Pancreas (tissue), 10 donors: ENCODE data around the gene MIP. TPM values are rescaled to one million over a fixed set of nuclear protein-coding genes. Genes with fewer than 3 reads are reported as not detected.

Experiments used
- ATAC-seq, 4 donors: fragments of 200-7000 bp; cut with Tn5 transposase; one replicate each; pipeline versions ENCODE4 v1.8.0 to v1.9.1; 2020; ENCODE audit warnings: mild to moderate bottlenecking in 4 of 4, moderate library complexity in 4 of 4
- DNase-seq, 6 donors: peaks; one replicate each; pipeline ENCODE4 v3.0.0-alpha.2; 2020
- FAIRE-seq: peaks from 2 replicates; lab custom pipeline; 2012; peaks lifted over from hg19 to GRCh38; lab: Jason Lieb, UNC
- H3K27ac ChIP-seq, 4 donors: fragments of 200-600 bp; sonication (generic); 1 replicate in 3 of 4; 2 replicates in 1 of 4; pipeline versions ENCODE4 v1.5.0 to v1.8.0; 2020
- H3K27me3 ChIP-seq, 4 donors: fragments of 200-600 bp; one replicate each; pipeline ENCODE4 v1.8.0; 2021
- H3K36me3 ChIP-seq, 3 donors: fragments of 200-600 bp; sonication (generic) in 1 of 3; one replicate each; pipeline versions ENCODE4 v1.5.0 to v1.8.0; 2020 to 2021
- H3K4me1 ChIP-seq, 3 donors: fragments of 200-600 bp; one replicate each; pipeline ENCODE4 v1.8.0; 2021
- H3K4me3 ChIP-seq, 4 donors: fragments of 200-600 bp; sonication (generic) in 2 of 4; one replicate each; pipeline versions ENCODE4 v1.5.0 to v1.8.0; 2020 to 2021
- H3K9me3 ChIP-seq, 4 donors: fragments of 200-600 bp; one replicate each; pipeline ENCODE4 v1.8.0; 2021
- CTCF ChIP-seq, 4 donors: fragments of 200-600 bp; sonication (generic) in 3 of 4; IDR thresholded peaks; one replicate each; pipeline versions ENCODE4 v1.5.0 to v1.8.0; 2021; ENCODE audit warnings: antibody characterized with exemption in 4 of 4
- WGBS, 2 donors: extraction: QIAGEN DNeasy Blood & Tissue Kit; methylation state at CpG; one replicate each; pipeline ENCODE4 v1.1.7; 2013; 5-methylcytosine and 5-hydroxymethylcytosine counted together
- intact Hi-C, 3 donors: fragments of 100-400 bp; cut with DNase I; formaldehyde crosslinking; loops; one replicate each; pipeline versions ENCODE4 v1.11.1 to v1.14.2; 2022
- polyA plus RNA-seq, 2 donors: library from polyadenylated mRNA; stranded (reverse); fragments of 200-250 nt; gene quantifications; one replicate each; pipeline ENCODE4 v1.2.3, GENCODE V29; 2013
- total RNA-seq, 6 donors: library from RNA; stranded (reverse); fragmentation: NEBNext Ultra II Directional in 4 of 6; extraction: Animal tissue kit (Norgen Biotek cat#: 25700) in 4 of 6; gene quantifications; one replicate each; pipeline versions ENCODE4 v1.2.1 to v1.2.4, GENCODE V29; 2021 to 2023
- donor health status: healthy with polysubstance abuse.
- donor health status: DM: no; HTN: no; CAD: no; lungs with moderate emphysema.
- donor health status: DM: no; HTN: no; CAD: no.
- donor health status: control.
- donor health status: control.
- donor health status: Bipolar disorder and iron deficiency.
- donor health status: DM: yes; HTN: yes; CAD: no.
- donor health status: DM: no; HTN: no; CAD: no.
- donor health status: DM: no; HTN: no; CAD: no.
- donor health status: DM: yes; HTN: yes; CAD: no.

MIP gene
- total and polyA plus RNA-seq, 8 donors, result not detected

- ATAC-seq, result no peak
- Histone ChIP-seq H3K4me3 (no peak overlapping the region), H3K27me3 (no peaks in the 10 kb centered on the region), H3K36me3 (no peaks in the 10 kb centered on the region), H3K27ac (no peak overlapping the region), H3K9me3 (no peaks in the 10 kb centered on the region), H3K4me1 (peaks cover 0 to 3% (median 0%) of the 10 kb centered on the region in 3 donors)
- WGBS, 2 donors, result 83 to 88% methylated on average over 1 of the region's 1 CpG
- FAIRE-seq, result no peak
- intact Hi-C loops, result no loop called here
- DNase-seq, result no peak
- no peak for TF ChIP-seq CTCF (IDR thresholded peaks at IDR 0.05)
These were observed 30.1 kb upstream of the MIP start for GRCh38 chr12:56484566-56484965.

- Histone ChIP-seq H3K4me1 (peaks cover 12 to 21% (median 16%) of the 10 kb centered on the region in 3 donors), H3K27me3 (no peaks in the 10 kb centered on the region), H3K9me3 (no peaks in the 10 kb centered on the region), H3K27ac (no peak overlapping the region), H3K36me3 (peaks cover 0 to 5% (median 0%) of the 10 kb centered on the region in 3 donors), H3K4me3 (no peak overlapping the region)
- no peak for TF ChIP-seq CTCF (IDR thresholded peaks at IDR 0.05)
- ATAC-seq, result no peak
- WGBS, 2 donors, result 95 to 96% methylated on average over 7 of the region's 7 CpGs
- no peak for FAIRE-seq
- intact Hi-C loops, result no loop called here
- no peak for DNase-seq
These were observed 25.2 kb upstream of the MIP start for GRCh38 chr12:56479625-56480024.

GRCh38 chr12:56477521-56478225 is 23.2 kb upstream of the MIP start:
- intact Hi-C loops, result no loop called here
- peak; percentile 1 to 5 (median 4) for ATAC-seq

GRCh38 chr12:56476972-56477432 is 22.5 kb upstream of the MIP start:
- Histone ChIP-seq H3K4me1 (peaks cover 12 to 21% (median 16%) of the 10 kb centered on the region in 3 donors), H3K9me3 (no peaks in the 10 kb centered on the region), H3K4me3 (no peak overlapping the region), H3K27me3 (no peaks in the 10 kb centered on the region), H3K27ac (peak overlapping the region; percentile 76 to 85 (median 78)), H3K36me3 (peaks cover 0 to 12% (median 0%) of the 10 kb centered on the region in 3 donors)
- intact Hi-C loops, result no loop called here
- ATAC-seq, result peak; percentile 91 to 97 (median 96)
- peak; percentile 72 to 97 (median 94) for DNase-seq
- no peak for TF ChIP-seq CTCF (IDR thresholded peaks at IDR 0.05)
- FAIRE-seq, result no peak
- 25 to 47% methylated on average over 1 of the region's 1 CpG for WGBS, 2 donors

More at GRCh38 chr12:56477521-56478225, 23.2 kb upstream of the MIP start:
- 71 to 82% methylated on average over 6 of the region's 6 CpGs for WGBS, 2 donors
- DNase-seq (peak in 5 of 6 donors; percentile 35 to 79 (median 54)), FAIRE-seq (no peak)
- H3K4me3 ChIP-seq, result no peak overlapping the region
- H3K27ac ChIP-seq, result peak overlapping the region; percentile 76 to 85 (median 78)
- TF ChIP-seq CTCF (IDR thresholded peaks at IDR 0.05), result no peak
- no peaks in the 10 kb centered on the region for H3K9me3 ChIP-seq
- peaks cover 0 to 9% (median 0%) of the 10 kb centered on the region in 3 donors for H3K36me3 ChIP-seq
- peaks cover 12 to 21% (median 16%) of the 10 kb centered on the region in 3 donors for H3K4me1 ChIP-seq
- no peaks in the 10 kb centered on the region for H3K27me3 ChIP-seq

- no peak for TF ChIP-seq CTCF (IDR thresholded peaks at IDR 0.05)
- Histone ChIP-seq H3K36me3 (peaks cover 0 to 18% (median 0%) of the 10 kb centered on the region in 3 donors), H3K27me3 (no peaks in the 10 kb centered on the region), H3K9me3 (no peaks in the 10 kb centered on the region), H3K4me3 (no peak overlapping the region), H3K4me1 (peaks cover 12 to 21% (median 16%) of the 10 kb centered on the region in 3 donors), H3K27ac (peak overlapping the region; percentile 34 to 85 (median 53))
- 90 to 91% methylated on average over 6 of the region's 6 CpGs for WGBS, 2 donors
- DNase-seq, result peak in 1 of 6 donors; percentile 4
- intact Hi-C loops, result no loop called here
- no peak for FAIRE-seq
- ATAC-seq, result no peak
These were observed 21.7 kb upstream of the MIP start for GRCh38 chr12:56476143-56476542.
